ENCODE data around the gene TMEM9B. TPM values are rescaled to one million over a fixed set of nuclear protein-coding genes. Genes with fewer than 3 reads are reported as not detected.

TMEM9B gene
- total RNA-seq, 2 donors from 2014 or later: 8.6 to 11.8 TPM

GRCh38 chr11:8908099-8908498, 56.1 kb downstream of the TMEM9B start:
- H3K9ac ChIP-seq (ENCODE audit: extremely low read depth, low read length, poor library complexity, severe bottlenecking): no peak overlapping the region
- H3K27ac ChIP-seq (ENCODE audit: low read depth, low read length): no peak overlapping the region
- H3K36me3 ChIP-seq (ENCODE audit: control insufficient read depth, insufficient read depth, low read length): peaks cover under 1% of the 10 kb centered on the region
- Mint-ChIP-seq H3K36me3 (ENCODE audit: low read depth) (peaks cover 3% of the 10 kb centered on the region), H3K4me1 (peaks cover 19% of the 10 kb centered on the region), H3K27me3 (ENCODE audit: insufficient read depth) (peaks cover 6% of the 10 kb centered on the region), H3K4me3 (no peak overlapping the region), H3K27ac (no peak overlapping the region), H3K9me3 (no peaks in the 10 kb centered on the region)
- no peak for DNase-seq
- H3K9me3 ChIP-seq (ENCODE audit: control insufficient read depth, low read length): no peaks in the 10 kb centered on the region
- H3K27me3 ChIP-seq (ENCODE audit: control insufficient read depth, insufficient read depth, low read length, poor library complexity, severe bottlenecking): no peaks in the 10 kb centered on the region
- no peak overlapping the region for H3K4me3 ChIP-seq (ENCODE audit: low read length)
- no peaks in the 10 kb centered on the region for H3K4me1 ChIP-seq (ENCODE audit: control insufficient read depth, insufficient read depth, low read length)
- no peak for TF ChIP-seq CTCF (conservative IDR thresholded peaks at IDR 0.05)

GRCh38 chr11:8907116-8907515, 57.1 kb downstream of the TMEM9B start:
- Histone ChIP-seq H3K36me3 (ENCODE audit: control insufficient read depth, insufficient read depth, low read length) (no peaks in the 10 kb centered on the region), H3K27ac (ENCODE audit: low read depth, low read length) (no peak overlapping the region), H3K4me1 (ENCODE audit: control insufficient read depth, insufficient read depth, low read length) (no peaks in the 10 kb centered on the region), H3K9ac (ENCODE audit: extremely low read depth, low read length, poor library complexity, severe bottlenecking) (no peak overlapping the region), H3K9me3 (ENCODE audit: control insufficient read depth, low read length) (no peaks in the 10 kb centered on the region), H3K27me3 (ENCODE audit: control insufficient read depth, insufficient read depth, low read length, poor library complexity, severe bottlenecking) (no peaks in the 10 kb centered on the region), H3K4me3 (ENCODE audit: low read length) (no peak overlapping the region)
- Mint-ChIP-seq H3K27ac (no peak overlapping the region), H3K36me3 (ENCODE audit: low read depth) (peaks cover 3% of the 10 kb centered on the region), H3K27me3 (ENCODE audit: insufficient read depth) (peaks cover 8% of the 10 kb centered on the region), H3K9me3 (peaks cover 6% of the 10 kb centered on the region), H3K4me1 (peaks cover 15% of the 10 kb centered on the region), H3K4me3 (no peak overlapping the region)
- TF ChIP-seq CTCF (conservative IDR thresholded peaks at IDR 0.05): no peak
- no peak for DNase-seq
- WGBS, 2 experiments (ENCODE audit: insufficient coverage in 1 of 2, insufficient read length in 1 of 2): 100% methylated on average over 1 of the region's 1 CpG

- DNase-seq: no peak
- Histone ChIP-seq H3K9ac (ENCODE audit: extremely low read depth, low read length, poor library complexity, severe bottlenecking) (no peak overlapping the region), H3K4me1 (ENCODE audit: control insufficient read depth, insufficient read depth, low read length) (no peaks in the 10 kb centered on the region), H3K9me3 (ENCODE audit: control insufficient read depth, low read length) (no peaks in the 10 kb centered on the region), H3K27ac (ENCODE audit: low read depth, low read length) (no peak overlapping the region), H3K27me3 (ENCODE audit: control insufficient read depth, insufficient read depth, low read length, poor library complexity, severe bottlenecking) (no peaks in the 10 kb centered on the region), H3K4me3 (ENCODE audit: low read length) (no peak overlapping the region), H3K36me3 (ENCODE audit: control insufficient read depth, insufficient read depth, low read length) (no peaks in the 10 kb centered on the region)
- Mint-ChIP-seq H3K27ac (no peak overlapping the region), H3K27me3 (ENCODE audit: insufficient read depth) (peaks cover 8% of the 10 kb centered on the region), H3K9me3 (peaks cover 11% of the 10 kb centered on the region), H3K4me1 (peaks cover 15% of the 10 kb centered on the region), H3K4me3 (no peak overlapping the region), H3K36me3 (ENCODE audit: low read depth) (peaks cover 5% of the 10 kb centered on the region)
- TF ChIP-seq CTCF (conservative IDR thresholded peaks at IDR 0.05): no peak
- WGBS, 2 experiments (ENCODE audit: insufficient coverage in 1 of 2, insufficient read length in 1 of 2): 97 to 100% methylated on average over 2 to 5 of the region's 5 CpGs
Measured at GRCh38 chr11:8905528-8906165, 58.6 kb downstream of the TMEM9B start.

Measured in endodermal cell (in vitro differentiated cells).